ENCODE measurements around the gene ZBED6.
"Not testable (repeated sequence)": the region's sequence is repeated elsewhere in the genome, so short reads cannot be mapped to it uniquely, and the experiment has no call there.

Gene ZBED6

GRCh38 chr1:203828002-203828401, 32.6 kb downstream of the ZBED6 start:
- DNase-seq (ENCODE audit: low read depth, low spot score): no peak
- no peak overlapping the region for H3K4me3 ChIP-seq (ENCODE audit: low read length)

GRCh38 chr1:203828503-203828902, 33.1 kb downstream of the ZBED6 start:
- H3K4me3 ChIP-seq (ENCODE audit: low read length): no peak overlapping the region
- DNase-seq (ENCODE audit: low read depth, low spot score): no peak

GRCh38 chr1:203829247-203829646, 33.8 kb downstream of the ZBED6 start:
- not testable (repeated sequence) for H3K4me3 ChIP-seq (ENCODE audit: low read length); DNase-seq (ENCODE audit: low read depth, low spot score)

- DNase-seq (ENCODE audit: low read depth, low spot score): no peak
Observed at GRCh38 chr1:203835476-203835875, 40.1 kb downstream of the ZBED6 start.

GRCh38 chr1:203839081-203839480, 43.7 kb downstream of the ZBED6 start:
- no peak for DNase-seq (ENCODE audit: low read depth, low spot score)

More at GRCh38 chr1:203835476-203835875, 40.1 kb downstream of the ZBED6 start:
- H3K4me3 ChIP-seq (ENCODE audit: low read length): no peak overlapping the region

GRCh38 chr1:203840208-203840808, 44.9 kb downstream of the ZBED6 start:
- no peak overlapping the region for H3K4me3 ChIP-seq (ENCODE audit: low read length)
- DNase-seq (ENCODE audit: low read depth, low spot score): no peak

More at GRCh38 chr1:203839081-203839480, 43.7 kb downstream of the ZBED6 start:
- H3K4me3 ChIP-seq (ENCODE audit: low read length): no peak overlapping the region

GRCh38 chr1:203842559-203842876, 47.1 kb downstream of the ZBED6 start:
- DNase-seq (ENCODE audit: low read depth, low spot score): no peak
- H3K4me3 ChIP-seq (ENCODE audit: low read length): no peak overlapping the region

- no peak for DNase-seq (ENCODE audit: low read depth, low spot score)
- no peak overlapping the region for H3K4me3 ChIP-seq (ENCODE audit: low read length)
Observed at GRCh38 chr1:203843435-203843834, 48.0 kb downstream of the ZBED6 start.
